Lung (tissue), 12 donors: ENCODE data around the gene GAMT. TPM values are rescaled to one million over a fixed set of nuclear protein-coding genes. Genes with fewer than 3 reads are reported as not detected.

ENCODE experiments used
- ATAC-seq: fragments of 200-7000 bp; cut with Tn5 transposase; one replicate; pipeline ENCODE4 v1.9.1; 2020; ENCODE audit warnings: moderate number of reproducible peaks; ENCODE audit not compliant: insufficient read depth, low FRiP score
- DNase-seq, 3 donors: peaks; one replicate each; pipeline ENCODE4 v3.0.0-alpha.2; 2013 to 2017
- H3K27ac ChIP-seq, 2 donors: one replicate each; pipeline ENCODE4 v1.5.1; 2013; ENCODE audit warnings: mild to moderate bottlenecking in 2 of 2, moderate library complexity in 2 of 2, control low read depth in 1 of 2, inconsistent platforms in 1 of 2, low read depth in 1 of 2, low read length in 1 of 2
- H3K27me3 ChIP-seq, 3 donors: one replicate each; pipeline ENCODE4 v1.5.1; 2013; ENCODE audit warnings: low read length in 2 of 3; ENCODE audit not compliant: control insufficient read depth in 3 of 3, insufficient read depth in 3 of 3
- H3K36me3 ChIP-seq, 4 donors: one replicate each; pipeline ENCODE4 v1.5.1; 2013; ENCODE audit warnings: low read length in 4 of 4, mild to moderate bottlenecking in 1 of 4, moderate library complexity in 1 of 4; ENCODE audit not compliant: control insufficient read depth in 4 of 4, insufficient read depth in 4 of 4
- H3K4me1 ChIP-seq, 5 donors: one replicate each; pipeline ENCODE4 v1.5.1; 2013; ENCODE audit warnings: low read length in 5 of 5, mild to moderate bottlenecking in 2 of 5, moderate library complexity in 1 of 5; ENCODE audit not compliant: control insufficient read depth in 5 of 5, insufficient read depth in 5 of 5
- H3K4me3 ChIP-seq: one replicate; pipeline ENCODE4 v1.5.1; 2013; ENCODE audit warnings: mild to moderate bottlenecking, control low read depth, moderate library complexity
- H3K9ac ChIP-seq, 2 donors: one replicate each; pipeline ENCODE4 v1.5.1; 2013; ENCODE audit warnings: low read length in 2 of 2, control low read depth in 1 of 2; ENCODE audit not compliant: insufficient read depth in 1 of 2
- H3K9me3 ChIP-seq, 4 donors: one replicate each; pipeline ENCODE4 v1.5.1; 2013; ENCODE audit warnings: low read length in 3 of 4, mild to moderate bottlenecking in 1 of 4, moderate library complexity in 1 of 4; ENCODE audit not compliant: control insufficient read depth in 4 of 4, insufficient read depth in 3 of 4
- WGBS, 2 donors: extraction: QIAGEN DNeasy Blood & Tissue Kit; methylation state at CpG; one replicate each; pipeline ENCODE4 v1.1.7; 2013; 5-methylcytosine and 5-hydroxymethylcytosine counted together
- polyA plus RNA-seq, 2 donors: library from polyadenylated mRNA; stranded (reverse); fragments of 200-250 nt; gene quantifications; one replicate each; pipeline ENCODE4 v1.2.1, GENCODE V29; 2013
- total RNA-seq, 2 donors: library from RNA; depleted of rRNA in 1 of 2; stranded (reverse); fragments of >200 nt in 1 of 2; gene quantifications; one replicate each; pipeline ENCODE4 v1.2.1, GENCODE V29; 2014 to 2021
- TF ChIP-seq, protein P1 (sequence below): IDR thresholded peaks from 2 replicates; pipeline ENCODE4 v1.5.1; 2012; ENCODE audit warnings: mild to moderate bottlenecking; ENCODE audit errors: control extremely low read depth, extremely low read depth
- donor health status: control.
- donor health status: control.
- donor health status: Bipolar disorder and iron deficiency.
- donor health status: healthy.
- donor health status: DM: yes; HTN: yes; CAD: no.

The GAMT gene
- total and polyA plus RNA-seq, 4 donors, result 2.9 to 8.6 (median 7.3) TPM

GRCh38 chr19:1429750-1430149, 28.4 kb upstream of the GAMT start:
- DNase-seq, result no peak
- H3K4me1 ChIP-seq, result no peaks in the 10 kb centered on the region
- no peak overlapping the region for H3K4me3 ChIP-seq
- no peak overlapping the region for H3K9ac ChIP-seq
- WGBS, 2 donors, result 81 to 86% methylated on average over 14 of the region's 14 CpGs
- ATAC-seq, result no peak
- no peaks in the 10 kb centered on the region for H3K9me3 ChIP-seq
- H3K27ac ChIP-seq, result no peak overlapping the region
- TF ChIP-seq, protein P1, sequence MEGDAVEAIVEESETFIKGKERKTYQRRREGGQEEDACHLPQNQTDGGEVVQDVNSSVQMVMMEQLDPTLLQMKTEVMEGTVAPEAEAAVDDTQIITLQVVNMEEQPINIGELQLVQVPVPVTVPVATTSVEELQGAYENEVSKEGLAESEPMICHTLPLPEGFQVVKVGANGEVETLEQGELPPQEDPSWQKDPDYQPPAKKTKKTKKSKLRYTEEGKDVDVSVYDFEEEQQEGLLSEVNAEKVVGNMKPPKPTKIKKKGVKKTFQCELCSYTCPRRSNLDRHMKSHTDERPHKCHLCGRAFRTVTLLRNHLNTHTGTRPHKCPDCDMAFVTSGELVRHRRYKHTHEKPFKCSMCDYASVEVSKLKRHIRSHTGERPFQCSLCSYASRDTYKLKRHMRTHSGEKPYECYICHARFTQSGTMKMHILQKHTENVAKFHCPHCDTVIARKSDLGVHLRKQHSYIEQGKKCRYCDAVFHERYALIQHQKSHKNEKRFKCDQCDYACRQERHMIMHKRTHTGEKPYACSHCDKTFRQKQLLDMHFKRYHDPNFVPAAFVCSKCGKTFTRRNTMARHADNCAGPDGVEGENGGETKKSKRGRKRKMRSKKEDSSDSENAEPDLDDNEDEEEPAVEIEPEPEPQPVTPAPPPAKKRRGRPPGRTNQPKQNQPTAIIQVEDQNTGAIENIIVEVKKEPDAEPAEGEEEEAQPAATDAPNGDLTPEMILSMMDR, result no peak
- peaks cover 3 to 79% (median 28%) of the 10 kb centered on the region in 4 donors for H3K36me3 ChIP-seq
- H3K27me3 ChIP-seq, result no peaks in the 10 kb centered on the region

DNA sequence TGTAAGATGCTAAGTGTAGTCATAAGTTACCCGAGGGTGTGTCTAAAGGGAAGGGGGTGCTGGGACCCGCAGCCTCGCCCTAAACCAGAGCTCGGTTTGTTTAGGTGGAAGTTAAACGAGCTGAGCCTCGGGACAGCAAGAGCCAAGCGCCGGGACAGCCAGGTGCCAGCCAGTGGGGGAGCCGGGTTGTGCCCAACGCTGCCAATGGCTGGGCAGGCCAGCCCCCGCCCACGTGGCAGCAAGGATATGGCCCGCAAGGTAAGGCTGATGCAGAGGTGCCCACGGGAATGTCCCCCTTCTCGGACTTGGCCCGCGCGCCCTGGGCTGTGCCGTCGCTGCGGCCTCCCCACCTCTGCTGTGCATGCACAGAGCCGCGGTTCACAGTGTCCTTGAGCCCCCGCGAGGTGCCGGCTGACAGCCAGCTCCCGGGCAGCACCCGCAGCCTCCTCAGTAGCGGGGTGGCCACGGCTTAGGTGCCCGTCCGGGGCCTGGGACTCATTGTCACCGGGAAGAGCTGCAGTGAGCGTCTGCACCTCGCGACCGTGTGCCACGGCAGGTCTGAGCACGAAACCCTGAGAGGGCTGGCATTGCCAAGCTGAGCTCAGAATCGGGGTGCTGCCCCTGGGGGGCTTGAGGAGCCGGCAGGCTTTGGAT, 27.5 kb upstream of the GAMT start:
- no peak overlapping the region for H3K9ac ChIP-seq
- no peak for ATAC-seq
- TF ChIP-seq, protein P1, result no peak
- H3K4me3 ChIP-seq, result no peak overlapping the region
- H3K27ac ChIP-seq, result no peak overlapping the region
- DNase-seq, result no peak
- WGBS, 2 donors, result 92 to 93% methylated on average over 41 of the region's 41 CpGs
- H3K9me3 ChIP-seq, result no peaks in the 10 kb centered on the region
- H3K36me3 ChIP-seq, result peaks cover 5 to 79% (median 28%) of the 10 kb centered on the region in 4 donors
- H3K27me3 ChIP-seq, result no peaks in the 10 kb centered on the region
- H3K4me1 ChIP-seq, result no peaks in the 10 kb centered on the region

DNA sequence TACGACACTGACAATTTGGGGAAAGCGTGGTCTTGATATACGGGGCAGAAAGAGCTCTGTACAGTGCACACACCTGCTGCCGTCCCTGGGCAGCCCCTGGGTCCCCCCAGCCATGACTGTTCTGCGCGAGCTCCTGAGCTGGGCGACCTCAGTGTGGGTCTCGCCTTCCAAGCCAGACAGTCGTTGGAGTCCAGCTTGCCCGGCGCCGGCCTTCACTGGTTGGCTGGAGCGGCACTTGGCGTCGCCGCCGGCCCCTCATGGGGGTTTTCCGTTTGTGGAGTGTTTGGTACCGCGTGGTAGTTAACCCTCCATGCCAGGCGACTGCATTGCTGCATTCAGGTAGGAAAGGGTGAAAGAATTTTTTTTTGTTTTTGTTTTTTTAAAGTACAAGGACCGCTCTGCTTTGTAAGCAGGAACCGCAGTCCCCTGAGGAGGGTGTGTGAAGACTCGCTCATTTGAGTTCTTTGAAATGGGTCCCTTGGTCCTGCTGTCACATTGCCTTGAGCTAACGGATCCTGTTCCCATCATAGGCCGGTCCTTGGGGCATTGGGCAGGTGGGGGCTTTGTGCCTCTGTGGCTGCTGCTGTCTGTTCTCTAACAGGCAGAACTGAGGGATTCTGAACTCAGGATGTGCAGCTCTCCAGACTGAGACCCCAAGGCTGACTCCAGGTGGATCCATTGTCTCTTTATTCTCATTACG, 26.0 kb upstream of the GAMT start:
- H3K4me1 ChIP-seq, result no peaks in the 10 kb centered on the region
- WGBS, 2 donors, result 94 to 96% methylated on average over 24 to 27 of the region's 27 CpGs
- DNase-seq, result no peak
- H3K27me3 ChIP-seq, result no peaks in the 10 kb centered on the region
- no peak overlapping the region for H3K4me3 ChIP-seq
- TF ChIP-seq, protein P1, result no peak
- no peak overlapping the region for H3K9ac ChIP-seq
- H3K9me3 ChIP-seq, result no peaks in the 10 kb centered on the region
- no peak for ATAC-seq
- H3K36me3 ChIP-seq, result peaks cover 9 to 76% (median 38%) of the 10 kb centered on the region in 4 donors
- no peak overlapping the region for H3K27ac ChIP-seq
